Ishikawa (cell line): ENCODE results near the gene EIF3B.

Experiments used
- CEBPB ChIP-seq: IDR thresholded peaks from 2 replicates; pipeline ENCODE4 v1.6.1; 2012
- CREB1 ChIP-seq: IDR thresholded peaks from 2 replicates; pipeline ENCODE4 v1.6.1; 2012; ENCODE audit warnings: low read depth
- EGR1 ChIP-seq: IDR thresholded peaks from 2 replicates; pipeline ENCODE4 v1.6.1; 2012
- EP300 ChIP-seq: IDR thresholded peaks from 2 replicates; pipeline ENCODE4 v1.6.1; 2012; ENCODE audit warnings: borderline replicate concordance
- FOXM1 ChIP-seq: IDR thresholded peaks from 2 replicates; pipeline ENCODE4 v1.6.1; 2012; ENCODE audit warnings: low read depth, borderline replicate concordance
- MAX ChIP-seq: IDR thresholded peaks from 2 replicates; pipeline ENCODE4 v1.6.1; 2012
- NFIC ChIP-seq: IDR thresholded peaks from 2 replicates; pipeline ENCODE4 v1.6.1; 2012
- RAD21 ChIP-seq: IDR thresholded peaks from 2 replicates; pipeline ENCODE4 v1.6.1; 2012; ENCODE audit warnings: low read depth
- REST ChIP-seq: IDR thresholded peaks from 2 replicates; pipeline ENCODE4 v1.6.1; 2012; ENCODE audit warnings: low read depth, mild to moderate bottlenecking
- TAF1 ChIP-seq: IDR thresholded peaks from 2 replicates; pipeline ENCODE4 v1.6.1; 2012; ENCODE audit warnings: low read depth, mild to moderate bottlenecking
- TCF12 ChIP-seq: IDR thresholded peaks from 2 replicates; pipeline ENCODE4 v1.6.1; 2012; ENCODE audit warnings: low read depth
- TEAD4 ChIP-seq: IDR thresholded peaks from 2 replicates; pipeline ENCODE4 v1.6.1; 2012
- USF1 ChIP-seq: IDR thresholded peaks from 2 replicates; pipeline ENCODE4 v1.6.1; 2012
- YY1 ChIP-seq: IDR thresholded peaks from 2 replicates; pipeline ENCODE4 v1.6.1; 2012; ENCODE audit warnings: low read depth
- ZBTB7A ChIP-seq: IDR thresholded peaks from 2 replicates; pipeline ENCODE4 v1.6.1; 2012; ENCODE audit warnings: low read depth

The EIF3B gene

GRCh38 chr7:2321020-2321419 lies 33.6 kb upstream of the EIF3B start:
- no peak for TF ChIP-seq CREB1
- TF ChIP-seq CEBPB, result no peak
- TF ChIP-seq RAD21, result no peak
- TF ChIP-seq EP300, result no peak
- TF ChIP-seq FOXM1, result no peak
- no peak for TF ChIP-seq ZBTB7A
- no peak for TF ChIP-seq REST
- no peak for TF ChIP-seq TAF1
- no peak for TF ChIP-seq TEAD4
- TF ChIP-seq TCF12, result no peak
- no peak for TF ChIP-seq NFIC
- no peak for TF ChIP-seq EGR1
- TF ChIP-seq USF1, result no peak

GRCh38 chr7:2325162-2325561 lies 29.5 kb upstream of the EIF3B start:
- TF ChIP-seq TAF1 (no peak), CEBPB (no peak), NFIC (no peak), REST (no peak), FOXM1 (no peak), MAX (no peak), RAD21 (no peak), TCF12 (no peak), USF1 (no peak), YY1 (no peak), CREB1 (no peak), TEAD4 (no peak), EP300 (no peak)

- TF ChIP-seq CEBPB, result no peak
- no peak for TF ChIP-seq EP300
- no peak for TF ChIP-seq NFIC
- TF ChIP-seq TAF1, result no peak
- TF ChIP-seq REST, result no peak
- TF ChIP-seq TEAD4, result no peak
- TF ChIP-seq TCF12, result no peak
- TF ChIP-seq EGR1, result no peak
- no peak for TF ChIP-seq YY1
- no peak for TF ChIP-seq RAD21
- TF ChIP-seq MAX, result no peak
- no peak for TF ChIP-seq CREB1
- TF ChIP-seq ZBTB7A, result no peak
- TF ChIP-seq USF1, result no peak
Observed at GRCh38 chr7:2326951-2327350, 27.7 kb upstream of the EIF3B start.

- TF ChIP-seq TAF1, result no peak
- no peak for TF ChIP-seq TEAD4
- no peak for TF ChIP-seq NFIC
- no peak for TF ChIP-seq MAX
- TF ChIP-seq USF1, result no peak
- no peak for TF ChIP-seq REST
- TF ChIP-seq EP300, result no peak
- no peak for TF ChIP-seq ZBTB7A
- TF ChIP-seq TCF12, result no peak
- no peak for TF ChIP-seq RAD21
- TF ChIP-seq EGR1, result no peak
Observed at GRCh38 chr7:2330493-2330892, 24.1 kb upstream of the EIF3B start.
